SK-N-SH (cell line): ENCODE results near the gene KAT6B. TPM values are rescaled to one million over a fixed set of nuclear protein-coding genes. Genes with fewer than 3 reads are reported as not detected.

Experiments used
- CTCF ChIA-PET: fragments of 300-600, 350-600 bp; formaldehyde crosslinking; extraction: SDS; loops from one replicate; lab custom pipeline; 2021; lab: Yijun Ruan, JAX
- POLR2A ChIA-PET: fragments of 350-600 bp; sonication (Branson Sonifier 250); formaldehyde crosslinking; extraction: SDS; loops from one replicate; lab custom pipeline; 2020; ENCODE audit warnings: antibody characterized with exemption, inconsistent platforms; lab: Yijun Ruan, JAX
- DNase-seq: peaks from one replicate; pipeline ENCODE4 v3.0.0; 2012
- H2AFZ ChIP-seq: fragments of 200-600 bp; sonication (generic); 2 replicates; pipeline ENCODE4 v1.8.1; 2016; ENCODE audit warnings: antibody characterized with exemption, mild to moderate bottlenecking, low read depth
- H3F3A ChIP-seq: fragments of 200-600 bp; sonication (generic); replicated peaks from 2 replicates; pipeline ENCODE3; 2016; ENCODE audit warnings: antibody characterized with exemption, mild to moderate bottlenecking; ENCODE audit not compliant: insufficient read depth
- H3K27ac ChIP-seq, 2 experiments: fragments of 200-500 bp in 1 of 2; fragments of 200-600 bp in 1 of 2; sonication (Bioruptor generic) in 1 of 2; sonication (generic), shearing (Covaris generic) in 1 of 2; 2 replicates each; pipeline versions ENCODE4 v1.5.1 to v1.6.1; 2014 to 2016; ENCODE audit warnings: low read depth in 2 of 2, inconsistent platforms in 1 of 2, low read length in 1 of 2, mild to moderate bottlenecking in 1 of 2, mixed read lengths in 1 of 2
- H3K27me3 ChIP-seq: fragments of 200-600 bp; sonication (generic), shearing (Covaris generic); 2 replicates; pipeline ENCODE4 v1.6.1; 2016; ENCODE audit warnings: mixed run types; ENCODE audit not compliant: insufficient read depth
- H3K36me3 ChIP-seq, 2 experiments: fragments of 200-500 bp in 1 of 2; fragments of 200-600 bp in 1 of 2; sonication (Bioruptor generic) in 1 of 2; sonication (generic) in 1 of 2; replicated peaks in 1 of 2; 2 replicates each; pipeline versions ENCODE3 to v1.5.1; 2014 to 2016; ENCODE audit warnings: low read length in 1 of 2, mild to moderate bottlenecking in 1 of 2; ENCODE audit not compliant: insufficient read depth in 2 of 2, control insufficient read depth in 1 of 2
- H3K4me1 ChIP-seq, 2 experiments: fragments of 200-500 bp in 1 of 2; fragments of 200-600 bp in 1 of 2; sonication (Bioruptor generic) in 1 of 2; sonication (generic), shearing (Covaris generic) in 1 of 2; 2 replicates each; pipeline versions ENCODE4 v1.5.1 to v1.6.1; 2014 to 2016; ENCODE audit warnings: low read depth in 1 of 2, low read length in 1 of 2, mixed run types in 1 of 2; ENCODE audit not compliant: insufficient read depth in 2 of 2, control insufficient read depth in 1 of 2
- H3K4me2 ChIP-seq: fragments of 200-600 bp; sonication (generic), shearing (Covaris generic); 2 replicates; pipeline ENCODE4 v1.6.1; 2017; ENCODE audit warnings: mixed run types
- H3K4me3 ChIP-seq, 2 experiments: fragments of 200-500 bp in 1 of 2; fragments of 200-600 bp in 1 of 2; sonication (Bioruptor generic) in 1 of 2; sonication (generic), shearing (Covaris generic) in 1 of 2; 2 replicates each; pipeline versions ENCODE4 v1.5.1 to v1.8.1; 2014 to 2016; ENCODE audit warnings: low read depth in 2 of 2, inconsistent platforms in 1 of 2, low read length in 1 of 2, mild to moderate bottlenecking in 1 of 2, mixed read lengths in 1 of 2, moderate library complexity in 1 of 2
- H3K79me2 ChIP-seq: fragments of 200-600 bp; sonication (generic); 2 replicates; pipeline ENCODE4 v1.8.1; 2017; ENCODE audit warnings: mild to moderate bottlenecking; ENCODE audit not compliant: insufficient read depth
- H3K9ac ChIP-seq: fragments of 200-600 bp; sonication (generic); 2 replicates; pipeline ENCODE4 v1.6.1; 2017; ENCODE audit warnings: mixed run types
- H3K9me2 ChIP-seq: fragments of 200-600 bp; sonication (generic); 2 replicates; pipeline ENCODE4 v1.6.1; 2017; ENCODE audit warnings: mixed run types
- H3K9me3 ChIP-seq: fragments of 200-600 bp; sonication (generic); 2 replicates; pipeline ENCODE4 v1.6.1; 2017; ENCODE audit warnings: mixed run types, mild to moderate bottlenecking, moderate library complexity
- H4K20me1 ChIP-seq: fragments of 200-600 bp; sonication (generic); 2 replicates; pipeline ENCODE4 v1.6.1; 2017; ENCODE audit warnings: mild to moderate bottlenecking, mixed run types; ENCODE audit not compliant: insufficient read depth
- EP300 ChIP-seq, 2 experiments: IDR thresholded peaks; 2 replicates each; pipeline versions ENCODE4 v1.4.0 to v1.6.1; 2012; ENCODE audit warnings: borderline replicate concordance in 1 of 2, low read depth in 1 of 2, low read length in 1 of 2
- GATA2 ChIP-seq: sonication (generic); formaldehyde crosslinking; IDR thresholded peaks from 2 replicates; pipeline ENCODE4 v1.5.0; 2020; ENCODE audit warnings: mild to moderate bottlenecking, missing genetic modification reagents
- MXI1 ChIP-seq: IDR thresholded peaks from 2 replicates; pipeline ENCODE4 v1.6.1; 2012; ENCODE audit warnings: mild to moderate bottlenecking, low read depth, low read length, improper control_type of control experiment
- REST ChIP-seq: IDR thresholded peaks from 2 replicates; pipeline ENCODE4 v1.6.1; 2012; ENCODE audit warnings: mild to moderate bottlenecking, low read depth, low read length, moderate library complexity
- SIN3A ChIP-seq: IDR thresholded peaks from 2 replicates; pipeline ENCODE4 v1.6.1; 2012; ENCODE audit warnings: low read depth, mild to moderate bottlenecking, low read length, moderate library complexity, borderline replicate concordance
- USF1 ChIP-seq: IDR thresholded peaks from 2 replicates; pipeline ENCODE4 v1.4.0; 2012; ENCODE audit warnings: low read depth, borderline replicate concordance
- USF2 ChIP-seq: fragments of 150-350 bp; IDR thresholded peaks from 2 replicates; pipeline ENCODE4 v1.6.1; 2017; ENCODE audit warnings: antibody characterized with exemption, low read length, low read depth, borderline replicate concordance
- YY1 ChIP-seq: IDR thresholded peaks from 2 replicates; pipeline ENCODE4 v1.4.0; 2012; ENCODE audit warnings: low read depth, mild to moderate bottlenecking
- WGBS: methylation state at CpG from one replicate; pipeline ENCODE4 v1.1.6; 2017; ENCODE audit warnings: low lambda C conversion rate; 5-methylcytosine and 5-hydroxymethylcytosine counted together
- polyA plus RNA-seq, 3 experiments: library from polyadenylated mRNA; depleted of rRNA; stranded (reverse); fragments of >200 nt; gene quantifications; 2 replicates each; pipeline ENCODE4 v1.2.3, GENCODE V29; 2012

Gene KAT6B
- polyA plus RNA-seq, 1 of the 3 experiments (the other 2 are of a cell fraction) = 4.3 TPM

- TF ChIP-seq REST = no peak
- no peak for TF ChIP-seq USF2
- TF ChIP-seq EP300 (IDR thresholded peaks at IDR 0.05; ENCODE audit: borderline replicate concordance in 1 of 2, low read depth in 1 of 2, low read length in 1 of 2) = no peak
- TF ChIP-seq MXI1 = no peak
- TF ChIP-seq USF1 = no peak
- no peak for TF ChIP-seq YY1
- TF ChIP-seq, all 33 proteins: peak for 0
These were observed 2.6 kb upstream of the KAT6B start (continued) for GRCh38 chr10:74823791-74824183.

- WGBS = 64% methylated on average over 9 of the region's 18 CpGs
- peak overlapping the region; percentile 83 for H3K9ac ChIP-seq
- CTCF ChIA-PET = interaction anchor here (0.6 to 3.3 kb wide), 4 partner anchors 39 to 276 kb away, joined by 3 to 11 read pairs (median 4); a partner anchor contains a TSS
These were observed 2.1 kb upstream of the KAT6B start for GRCh38 chr10:74824184-74824899.

More at GRCh38 chr10:74824184-74824899, 2.1 kb upstream of the KAT6B start:
- POLR2A ChIA-PET = interaction anchor here (0.6 to 2.3 kb wide), 5 partner anchors 16 to 406 kb away, joined by 3 to 10 read pairs (median 4); no protein-coding TSS in a partner anchor
- H4K20me1 ChIP-seq = peaks cover 12% of the 10 kb centered on the region
- H3K9me2 ChIP-seq = no peaks in the 10 kb centered on the region
- DNase-seq = no peak
- H3K36me3 ChIP-seq = peaks cover 0 to 4% of the 10 kb centered on the region in 2 experiments
- H3K4me3 ChIP-seq = peak overlapping the region; percentile 86 to 95
- H3K27me3 ChIP-seq = no peaks in the 10 kb centered on the region
- H3K9me3 ChIP-seq = no peaks in the 10 kb centered on the region
- TF ChIP-seq MXI1 = no peak
- peak; percentile 25; the same call in 1 of the 2 replicates for TF ChIP-seq SIN3A
- peak; percentile 38; the same call in 1 of the 2 replicates for TF ChIP-seq GATA2 (CRISPR knock-in tag)
- TF ChIP-seq, all 33 proteins: peak for 2
- H3K27ac ChIP-seq = peak overlapping the region; percentile 63 to 97
- peaks cover 31 to 33% of the 10 kb centered on the region in 2 experiments for H3K4me1 ChIP-seq
- H3K79me2 ChIP-seq = peaks cover 24% of the 10 kb centered on the region
- H3F3A ChIP-seq = peaks cover 27% of the 10 kb centered on the region
- H3K4me2 ChIP-seq = peak overlapping the region; percentile 93
- H2AFZ ChIP-seq = peak overlapping the region; percentile 94
